Activated CD4-positive, alpha-beta T cell treated with anti-CD3 and anti-CD28 coated beads for 24 hours (primary cell): Measurements from ENCODE around the gene MCIDAS.
A peak's percentile ranks its signal among the peaks of the same experiment; 100 is the strongest.

Experiments
- DNase-seq, 2 donors: peaks; one replicate each; pipeline ENCODE4 v3.0.0-alpha.2; 2020; ENCODE audit warnings: low read depth in 2 of 2

MCIDAS gene

GRCh38 chr5:55226934-55227663, at the start of gene MCIDAS:
MCIDAS (minus strand) TSS chr5:55227315; CDS start chr5:55227138, 177 bp downstream.
- DNase-seq, result peak; percentile 45 to 61

- DNase-seq, result no peak
Measured at GRCh38 chr5:55276771-55277170, 49.7 kb upstream of the MCIDAS start.

- no peak for DNase-seq
Measured at GRCh38 chr5:55258339-55258738, 31.2 kb upstream of the MCIDAS start.

GRCh38 chr5:55254802-55255201, 27.7 kb upstream of the MCIDAS start:
- DNase-seq, result no peak

GRCh38 chr5:55250064-55250463, 22.9 kb upstream of the MCIDAS start:
- DNase-seq, result no peak

- DNase-seq, result no peak
Measured at GRCh38 chr5:55241746-55242145, 14.6 kb upstream of the MCIDAS start.

GRCh38 chr5:55236800-55237199, 9.7 kb upstream of the MCIDAS start:
- no peak for DNase-seq

- DNase-seq, result no peak
Measured at GRCh38 chr5:55234121-55234700, 7.1 kb upstream of the MCIDAS start.

GRCh38 chr5:55232985-55233928, 6.1 kb upstream of the MCIDAS start, which contains the start of gene CCNO:
CCNO (minus strand) TSS chr5:55233608; CDS start chr5:55233523, 85 bp downstream.
- peak; percentile 39 to 57 for DNase-seq

GRCh38 chr5:55232271-55232984, 5.3 kb upstream of the MCIDAS start:
- no peak for DNase-seq

GRCh38 chr5:55231919-55232270, 4.8 kb upstream of the MCIDAS start:
- DNase-seq, result no peak

- no peak for DNase-seq
Measured at GRCh38 chr5:55231029-55231918, 4.2 kb upstream of the MCIDAS start.

- no peak for DNase-seq
Measured at GRCh38 chr5:55230086-55230629, 3.0 kb upstream of the MCIDAS start.

GRCh38 chr5:55227664-55228430, 732 bp upstream of the MCIDAS start:
- no peak for DNase-seq

GRCh38 chr5:55226027-55226933, 835 bp downstream of the MCIDAS start:
- DNase-seq, result peak; percentile 42 to 66

GRCh38 chr5:55225346-55225745, 1.8 kb downstream of the MCIDAS start:
- no peak for DNase-seq

- DNase-seq, result no peak
Measured at GRCh38 chr5:55223812-55224240, 3.3 kb downstream of the MCIDAS start.

GRCh38 chr5:55222985-55223811, 3.9 kb downstream of the MCIDAS start:
- DNase-seq, result no peak
